ENCODE measurements around the gene CLEC4C.

The CLEC4C gene

GRCh38 chr12:7719946-7720730 is 27.0 kb downstream of the CLEC4C start:
- DNase-seq = no peak

GRCh38 chr12:7716381-7716780 is 30.8 kb downstream of the CLEC4C start:
- DNase-seq = no peak

GRCh38 chr12:7712841-7713442 is 34.2 kb downstream of the CLEC4C start:
- no peak for DNase-seq

GRCh38 chr12:7711133-7711532 is 36.0 kb downstream of the CLEC4C start, which contains the start of gene DPPA3:
Gene DPPA3, plus strand, starts transcription at chr12:7711433. Its CDS starts 138 bp downstream, at chr12:7711571.
- no peak for DNase-seq

- DNase-seq = no peak
These were observed 37.1 kb downstream of the CLEC4C start for GRCh38 chr12:7709969-7710675.

GRCh38 chr12:7705846-7706245 is 41.3 kb downstream of the CLEC4C start:
- no peak for DNase-seq

- no peak for DNase-seq
These were observed 51.5 kb downstream of the CLEC4C start, which contains the start of gene GDF3 for GRCh38 chr12:7695566-7696197. Gene GDF3, minus strand, starts transcription at chr12:7695775. Its CDS starts 47 bp downstream, at chr12:7695728.

- no peak for DNase-seq
These were observed 52.0 kb downstream of the CLEC4C start for GRCh38 chr12:7695237-7695560.

GRCh38 chr12:7694556-7695236 is 52.5 kb downstream of the CLEC4C start:
- no peak for DNase-seq

GRCh38 chr12:7693793-7694192 is 53.4 kb downstream of the CLEC4C start:
- no peak for DNase-seq

- no peak for DNase-seq
These were observed 65.6 kb downstream of the CLEC4C start for GRCh38 chr12:7681535-7681934.
